Astrocyte of the cerebellum (primary cell): ENCODE results near the gene PIAS1.

Experiments
- DNase-seq: peaks from one replicate; pipeline ENCODE4 v3.0.0-alpha.2; 2011; ENCODE audit warnings: low read depth
- H3K4me3 ChIP-seq: 2 replicates; pipeline ENCODE4 v1.5.1; 2011; ENCODE audit warnings: mild to moderate bottlenecking, low read depth, low read length, moderate library complexity
- CTCF ChIP-seq: IDR thresholded peaks from 2 replicates; pipeline ENCODE4 v1.5.1; 2012; ENCODE audit warnings: low read length, low read depth, moderate library complexity, mild to moderate bottlenecking; ENCODE audit errors: missing control alignments
- in situ Hi-C: cut with HindIII; loops from 2 replicates; pipeline ENCODE4 v1.10.0; 2017; ENCODE audit warnings: low sequenced_read_pairs

The PIAS1 gene

GRCh38 chr15:68228143-68228970 lies 174.2 kb downstream of the PIAS1 start:
- no peak for DNase-seq
- TF ChIP-seq CTCF, result no peak
- H3K4me3 ChIP-seq, result peak overlapping the region; percentile 81
- in situ Hi-C loops, result no loop called here

DNA sequence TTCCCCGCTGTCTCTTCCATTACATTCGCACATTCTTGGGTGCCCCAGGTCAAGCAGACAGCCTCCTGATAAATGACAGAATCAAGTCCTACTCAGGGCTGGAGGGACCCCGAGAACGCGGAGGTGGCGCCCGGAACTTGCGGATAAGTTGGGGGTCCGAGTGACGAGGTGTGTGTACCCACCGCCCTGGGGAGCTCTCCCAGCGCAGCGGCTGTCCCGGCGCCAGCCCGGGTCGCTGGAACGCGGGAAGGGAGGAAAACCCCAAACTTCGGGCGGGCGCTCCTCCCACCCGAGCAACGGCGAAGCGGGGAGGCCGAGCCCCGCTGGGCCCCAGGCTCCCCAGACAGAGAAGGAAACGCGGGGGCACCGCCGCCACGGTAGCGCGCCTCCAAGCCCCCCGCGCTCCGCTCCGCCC lies 174.9 kb downstream of the PIAS1 start:
- in situ Hi-C loops, result no loop called here
- H3K4me3 ChIP-seq, result peak overlapping the region; percentile 81
- TF ChIP-seq CTCF, result no peak
- DNase-seq, result no peak

DNA sequence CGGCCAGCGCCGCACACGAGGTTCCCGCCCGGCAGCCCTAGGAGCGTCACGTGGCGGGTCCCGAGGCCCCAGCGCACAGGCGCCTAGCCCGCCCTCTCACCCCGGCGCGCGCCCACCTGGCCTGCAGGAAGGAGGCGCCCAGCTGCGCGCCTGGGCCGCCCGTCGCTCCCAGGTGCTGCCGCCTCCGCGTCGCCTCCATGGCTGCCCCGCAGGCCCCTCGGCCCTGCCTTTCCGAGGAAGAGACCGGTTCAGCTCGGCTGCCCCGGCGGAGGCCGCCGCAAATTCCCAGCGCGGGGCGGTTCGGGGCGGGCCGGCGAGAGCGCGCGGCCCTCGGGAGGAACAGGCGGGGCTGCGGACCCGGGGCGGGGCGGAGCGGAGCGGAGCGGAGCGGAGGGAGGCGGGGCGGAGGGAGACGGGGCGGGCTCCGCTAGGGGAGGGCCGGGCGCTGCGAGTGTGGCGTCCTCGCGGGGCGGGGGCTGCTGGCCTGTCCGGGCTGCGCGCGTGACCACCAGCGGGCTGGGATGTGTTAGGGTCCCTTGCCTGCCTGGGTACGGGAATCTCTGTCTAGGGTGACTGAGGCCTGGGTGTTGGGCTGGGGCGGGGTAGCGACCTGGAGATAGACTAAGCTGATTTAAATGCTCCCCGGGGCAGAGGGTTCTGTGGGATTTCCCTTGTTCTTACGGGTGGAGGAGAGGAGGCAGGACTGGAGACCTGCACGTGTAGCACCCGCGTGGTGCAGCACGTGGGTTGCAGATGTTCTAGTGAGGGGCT lies 175.5 kb downstream of the PIAS1 start, which contains the start of gene CLN6:
Gene CLN6, minus strand, starts transcription at position 343 of the 771 bp plus-strand sequence. Its CDS starts 144 bp downstream, at position 199.
- H3K4me3 ChIP-seq, result peak within 1 kb of the TSS; percentile 81
- DNase-seq, result peak; percentile 32
- TF ChIP-seq CTCF, result no peak
- in situ Hi-C loops, result no loop called here

DNA sequence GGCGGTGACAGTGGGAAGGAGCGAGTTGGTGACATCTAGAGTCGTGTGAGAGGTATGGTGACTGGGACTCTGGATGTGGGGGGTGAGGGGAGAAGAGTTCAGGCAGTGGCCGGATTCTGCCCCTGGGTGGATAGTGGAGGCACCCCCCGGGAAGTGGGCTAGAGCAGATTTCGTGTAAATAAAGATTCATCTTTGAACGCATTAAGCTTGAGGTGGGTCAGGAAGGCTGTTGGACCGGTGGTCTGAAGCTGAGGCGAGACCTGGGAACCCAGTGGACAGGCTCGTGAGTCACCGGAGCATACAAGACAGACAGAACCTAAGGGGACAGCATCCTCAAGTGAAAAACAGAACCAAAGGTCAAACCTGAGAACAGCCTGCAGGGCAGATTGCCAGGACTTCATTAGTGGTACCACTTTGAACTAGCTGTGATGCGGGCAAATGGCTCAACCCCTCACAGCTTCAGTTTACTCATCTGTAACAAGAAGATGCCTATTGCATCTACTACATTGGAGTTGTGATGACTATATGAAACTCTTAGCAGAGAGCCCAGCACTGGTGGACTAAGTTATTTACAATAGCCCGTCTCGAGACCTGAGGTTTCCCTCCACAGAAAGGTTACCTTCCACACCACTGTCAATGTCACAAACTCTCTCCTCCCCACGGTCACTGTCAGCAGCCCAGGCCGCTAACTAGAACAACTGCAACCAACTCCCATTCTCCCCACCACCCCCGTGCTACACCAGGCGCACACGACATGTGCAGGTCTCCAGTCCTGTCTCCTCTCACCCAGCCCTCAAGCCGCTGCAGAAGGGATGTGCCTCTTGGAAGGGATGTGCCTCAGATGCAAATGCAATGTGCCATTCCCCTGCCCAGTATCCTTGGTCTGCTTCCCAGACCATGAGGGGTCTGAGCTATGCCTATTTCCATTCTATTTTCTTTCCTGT lies 176.3 kb downstream of the PIAS1 start:
- in situ Hi-C loops, result no loop called here
- no peak for DNase-seq
- no peak for TF ChIP-seq CTCF

DNA sequence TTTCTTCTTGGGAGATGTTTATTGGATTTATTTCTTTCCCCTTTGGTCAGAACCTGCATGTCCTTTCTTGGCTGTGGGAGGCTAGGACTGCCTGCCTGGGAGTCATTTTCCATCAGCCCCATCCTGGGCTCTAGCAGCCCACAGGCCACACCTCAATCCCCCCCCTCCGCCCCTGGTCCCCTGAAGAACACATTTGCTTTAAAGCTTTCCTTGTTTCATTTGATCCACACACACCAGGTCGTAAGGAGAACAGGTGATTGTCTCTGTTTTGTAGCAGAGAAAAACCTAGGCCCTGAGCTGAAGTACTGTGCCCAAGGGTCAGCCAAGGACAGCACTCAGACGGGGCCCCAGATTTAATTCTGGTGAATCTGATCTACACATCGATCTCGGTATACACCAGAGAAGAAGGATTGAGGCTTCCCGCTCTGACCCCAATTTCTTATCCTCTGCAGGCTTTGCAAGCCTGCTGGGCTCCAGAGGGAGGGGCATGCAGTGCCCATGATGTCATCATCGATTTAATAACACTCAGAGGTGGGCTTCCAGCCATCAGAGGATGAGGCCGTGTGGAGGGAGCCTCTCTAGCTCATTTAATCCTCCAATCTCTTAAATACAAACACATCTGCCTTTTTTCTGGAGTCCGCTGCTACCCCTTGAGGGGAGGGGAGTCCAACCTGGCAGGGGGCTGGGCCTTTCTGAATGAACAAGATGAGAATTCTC lies 177.1 kb downstream of the PIAS1 start:
- no peak for TF ChIP-seq CTCF
- H3K4me3 ChIP-seq, result no peak overlapping the region
- in situ Hi-C loops, result no loop called here
- no peak for DNase-seq

More for the DNA sequence above, 176.3 kb downstream of the PIAS1 start:
- H3K4me3 ChIP-seq, result peak overlapping the region; percentile 81
